ENCODE data around the gene TAP2. TPM values are rescaled to one million over a fixed set of nuclear protein-coding genes. Genes with fewer than 3 reads are reported as not detected.
A peak's percentile ranks its signal among the peaks of the same experiment; 100 is the strongest.

The TAP2 gene
- total and polyA plus RNA-seq, 2 of the 13 experiments (the other 11 are each of a cell fraction or from before 2014, with no cell fraction given): 10.3 to 17.6 TPM

GRCh38 chr6:32843331-32843978, 4.9 kb upstream of the TAP2 start (continued):
- TF ChIP-seq ZNF761 (CRISPR knock-in tag; conservative IDR thresholded peaks at IDR 0.05) (0 out of 2 replicates have a peak, but pooled peaks have one; percentile 5), SOX5 (CRISPR knock-in tag; IDR thresholded peaks at IDR 0.05; ENCODE audit: borderline replicate concordance) (no peak), FOXP1 (IDR thresholded peaks at IDR 0.05) (no peak), FOXP1 (CRISPR knock-in tag; IDR thresholded peaks at IDR 0.05) (no peak), ADNP (CRISPR knock-in tag; IDR thresholded peaks at IDR 0.05) (no peak), HOXD1 (CRISPR knock-in tag; IDR thresholded peaks at IDR 0.05) (no peak), ZNF12 (CRISPR knock-in tag; IDR thresholded peaks at IDR 0.05) (no peak), ETV6 (CRISPR knock-in tag; conservative IDR thresholded peaks at IDR 0.05) (peak; percentile 38; the same call in 1 of the 2 replicates), ETV5 (CRISPR knock-in tag; IDR thresholded peaks at IDR 0.05; ENCODE audit: borderline replicate concordance) (0 out of 2 replicates have a peak, but pooled peaks have one; percentile 25), ZNF572 (CRISPR knock-in tag; IDR thresholded peaks at IDR 0.05) (0 out of 2 replicates have a peak, but pooled peaks have one; percentile 12), TSC22D2 (CRISPR knock-in tag; IDR thresholded peaks at IDR 0.05; ENCODE audit: borderline replicate concordance) (0 out of 2 replicates have a peak, but pooled peaks have one; percentile 44), PTBP1 (IDR thresholded peaks at IDR 0.05; ENCODE audit: low read depth, low read length, poor library complexity, severe bottlenecking) (no peak), MTA1 (CRISPR knock-in tag; IDR thresholded peaks at IDR 0.05; ENCODE audit: borderline replicate concordance) (peak; percentile 50; the same call in 1 of the 2 replicates), TOE1 (CRISPR knock-in tag; IDR thresholded peaks at IDR 0.05) (no peak), ELF4 (CRISPR knock-in tag; IDR thresholded peaks at IDR 0.05; ENCODE audit: borderline replicate concordance) (0 out of 2 replicates have a peak, but pooled peaks have one; percentile 43), ZFP41 (CRISPR knock-in tag; IDR thresholded peaks at IDR 0.05; ENCODE audit: borderline replicate concordance) (0 out of 2 replicates have a peak, but pooled peaks have one; percentile 37)
- TF ChIP-seq, protein P1, sequence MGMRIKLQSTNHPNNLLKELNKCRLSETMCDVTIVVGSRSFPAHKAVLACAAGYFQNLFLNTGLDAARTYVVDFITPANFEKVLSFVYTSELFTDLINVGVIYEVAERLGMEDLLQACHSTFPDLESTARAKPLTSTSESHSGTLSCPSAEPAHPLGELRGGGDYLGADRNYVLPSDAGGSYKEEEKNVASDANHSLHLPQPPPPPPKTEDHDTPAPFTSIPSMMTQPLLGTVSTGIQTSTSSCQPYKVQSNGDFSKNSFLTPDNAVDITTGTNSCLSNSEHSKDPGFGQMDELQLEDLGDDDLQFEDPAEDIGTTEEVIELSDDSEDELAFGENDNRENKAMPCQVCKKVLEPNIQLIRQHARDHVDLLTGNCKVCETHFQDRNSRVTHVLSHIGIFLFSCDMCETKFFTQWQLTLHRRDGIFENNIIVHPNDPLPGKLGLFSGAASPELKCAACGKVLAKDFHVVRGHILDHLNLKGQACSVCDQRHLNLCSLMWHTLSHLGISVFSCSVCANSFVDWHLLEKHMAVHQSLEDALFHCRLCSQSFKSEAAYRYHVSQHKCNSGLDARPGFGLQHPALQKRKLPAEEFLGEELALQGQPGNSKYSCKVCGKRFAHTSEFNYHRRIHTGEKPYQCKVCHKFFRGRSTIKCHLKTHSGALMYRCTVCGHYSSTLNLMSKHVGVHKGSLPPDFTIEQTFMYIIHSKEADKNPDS (CRISPR knock-in tag; IDR thresholded peaks at IDR 0.05): 0 out of 2 replicates have a peak, but pooled peaks have one; percentile 16
- TF ChIP-seq, protein P2, sequence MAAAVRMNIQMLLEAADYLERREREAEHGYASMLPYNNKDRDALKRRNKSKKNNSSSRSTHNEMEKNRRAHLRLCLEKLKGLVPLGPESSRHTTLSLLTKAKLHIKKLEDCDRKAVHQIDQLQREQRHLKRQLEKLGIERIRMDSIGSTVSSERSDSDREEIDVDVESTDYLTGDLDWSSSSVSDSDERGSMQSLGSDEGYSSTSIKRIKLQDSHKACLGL (CRISPR knock-in tag; IDR thresholded peaks at IDR 0.05): no peak; the same call in 1 of the 2 replicates
- TF ChIP-seq, protein P3, sequence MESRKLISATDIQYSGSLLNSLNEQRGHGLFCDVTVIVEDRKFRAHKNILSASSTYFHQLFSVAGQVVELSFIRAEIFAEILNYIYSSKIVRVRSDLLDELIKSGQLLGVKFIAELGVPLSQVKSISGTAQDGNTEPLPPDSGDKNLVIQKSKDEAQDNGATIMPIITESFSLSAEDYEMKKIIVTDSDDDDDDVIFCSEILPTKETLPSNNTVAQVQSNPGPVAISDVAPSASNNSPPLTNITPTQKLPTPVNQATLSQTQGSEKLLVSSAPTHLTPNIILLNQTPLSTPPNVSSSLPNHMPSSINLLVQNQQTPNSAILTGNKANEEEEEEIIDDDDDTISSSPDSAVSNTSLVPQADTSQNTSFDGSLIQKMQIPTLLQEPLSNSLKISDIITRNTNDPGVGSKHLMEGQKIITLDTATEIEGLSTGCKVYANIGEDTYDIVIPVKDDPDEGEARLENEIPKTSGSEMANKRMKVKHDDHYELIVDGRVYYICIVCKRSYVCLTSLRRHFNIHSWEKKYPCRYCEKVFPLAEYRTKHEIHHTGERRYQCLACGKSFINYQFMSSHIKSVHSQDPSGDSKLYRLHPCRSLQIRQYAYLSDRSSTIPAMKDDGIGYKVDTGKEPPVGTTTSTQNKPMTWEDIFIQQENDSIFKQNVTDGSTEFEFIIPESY (CRISPR knock-in tag; IDR thresholded peaks at IDR 0.05): no peak
- TF ChIP-seq, protein P4, sequence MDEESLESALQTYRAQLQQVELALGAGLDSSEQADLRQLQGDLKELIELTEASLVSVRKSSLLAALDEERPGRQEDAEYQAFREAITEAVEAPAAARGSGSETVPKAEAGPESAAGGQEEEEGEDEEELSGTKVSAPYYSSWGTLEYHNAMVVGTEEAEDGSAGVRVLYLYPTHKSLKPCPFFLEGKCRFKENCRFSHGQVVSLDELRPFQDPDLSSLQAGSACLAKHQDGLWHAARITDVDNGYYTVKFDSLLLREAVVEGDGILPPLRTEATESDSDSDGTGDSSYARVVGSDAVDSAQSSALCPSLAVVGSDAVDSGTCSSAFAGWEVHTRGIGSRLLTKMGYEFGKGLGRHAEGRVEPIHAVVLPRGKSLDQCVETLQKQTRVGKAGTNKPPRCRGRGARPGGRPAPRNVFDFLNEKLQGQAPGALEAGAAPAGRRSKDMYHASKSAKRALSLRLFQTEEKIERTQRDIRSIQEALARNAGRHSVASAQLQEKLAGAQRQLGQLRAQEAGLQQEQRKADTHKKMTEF (CRISPR knock-in tag; IDR thresholded peaks at IDR 0.05): 0 out of 2 replicates have a peak, but pooled peaks have one; percentile 23
- TF ChIP-seq, protein P5, sequence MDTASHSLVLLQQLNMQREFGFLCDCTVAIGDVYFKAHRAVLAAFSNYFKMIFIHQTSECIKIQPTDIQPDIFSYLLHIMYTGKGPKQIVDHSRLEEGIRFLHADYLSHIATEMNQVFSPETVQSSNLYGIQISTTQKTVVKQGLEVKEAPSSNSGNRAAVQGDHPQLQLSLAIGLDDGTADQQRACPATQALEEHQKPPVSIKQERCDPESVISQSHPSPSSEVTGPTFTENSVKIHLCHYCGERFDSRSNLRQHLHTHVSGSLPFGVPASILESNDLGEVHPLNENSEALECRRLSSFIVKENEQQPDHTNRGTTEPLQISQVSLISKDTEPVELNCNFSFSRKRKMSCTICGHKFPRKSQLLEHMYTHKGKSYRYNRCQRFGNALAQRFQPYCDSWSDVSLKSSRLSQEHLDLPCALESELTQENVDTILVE (CRISPR knock-in tag; IDR thresholded peaks at IDR 0.05): 0 out of 2 replicates have a peak, but pooled peaks have one; percentile 16
- TF ChIP-seq, protein P6, sequence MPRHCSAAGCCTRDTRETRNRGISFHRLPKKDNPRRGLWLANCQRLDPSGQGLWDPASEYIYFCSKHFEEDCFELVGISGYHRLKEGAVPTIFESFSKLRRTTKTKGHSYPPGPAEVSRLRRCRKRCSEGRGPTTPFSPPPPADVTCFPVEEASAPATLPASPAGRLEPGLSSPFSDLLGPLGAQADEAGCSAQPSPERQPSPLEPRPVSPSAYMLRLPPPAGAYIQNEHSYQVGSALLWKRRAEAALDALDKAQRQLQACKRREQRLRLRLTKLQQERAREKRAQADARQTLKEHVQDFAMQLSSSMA (CRISPR knock-in tag; IDR thresholded peaks at IDR 0.05): no peak
